Aorta (tissue), 5 donors: ENCODE results near the gene NLGN1. TPM values are rescaled to one million over a fixed set of nuclear protein-coding genes. Genes with fewer than 3 reads are reported as not detected.
"Not testable (repeated sequence)": the region's sequence is repeated elsewhere in the genome, so short reads cannot be mapped to it uniquely, and the experiment has no call there.

ENCODE experiments used
- ATAC-seq: fragments of 200-7000 bp; cut with Tn5 transposase; one replicate; pipeline ENCODE4 v1.9.1; 2022; ENCODE audit warnings: moderate library complexity; ENCODE audit not compliant: low FRiP score
- DNase-seq, 2 donors: peaks; one replicate each; pipeline ENCODE4 v3.0.0-alpha.2; 2020
- H3K27ac ChIP-seq, 2 donors: one replicate each; pipeline ENCODE4 v1.5.1; 2013; ENCODE audit warnings: low read length in 2 of 2, mild to moderate bottlenecking in 2 of 2, moderate library complexity in 2 of 2, control low read depth in 1 of 2, inconsistent platforms in 1 of 2, low read depth in 1 of 2
- H3K27me3 ChIP-seq, 2 donors: one replicate each; pipeline ENCODE4 v1.6.1; 2013; ENCODE audit warnings: control low read depth in 1 of 2, low read length in 1 of 2, mild to moderate bottlenecking in 1 of 2, moderate library complexity in 1 of 2; ENCODE audit not compliant: insufficient read depth in 2 of 2, control insufficient read depth in 1 of 2
- H3K36me3 ChIP-seq, 2 donors: one replicate each; pipeline ENCODE4 v1.6.1; 2013; ENCODE audit warnings: control low read depth in 1 of 2, low read length in 1 of 2, mild to moderate bottlenecking in 1 of 2; ENCODE audit not compliant: insufficient read depth in 2 of 2, control insufficient read depth in 1 of 2
- H3K4me1 ChIP-seq, 2 donors: one replicate each; pipeline ENCODE4 v1.6.1; 2013; ENCODE audit warnings: low read length in 2 of 2, control low read depth in 1 of 2, mild to moderate bottlenecking in 1 of 2, moderate library complexity in 1 of 2; ENCODE audit not compliant: insufficient read depth in 2 of 2, control insufficient read depth in 1 of 2
- H3K4me3 ChIP-seq, 2 donors: one replicate each; pipeline ENCODE4 v1.5.1; 2013; ENCODE audit warnings: low read length in 2 of 2, control low read depth in 1 of 2, mild to moderate bottlenecking in 1 of 2
- H3K9me3 ChIP-seq: one replicate; pipeline ENCODE4 v1.6.1; 2013; ENCODE audit warnings: mild to moderate bottlenecking, low read length; ENCODE audit not compliant: control insufficient read depth
- WGBS, 2 donors: extraction: QIAGEN DNeasy Blood & Tissue Kit; methylation state at CpG; one replicate each; pipeline ENCODE4 v1.1.7; 2013; 5-methylcytosine and 5-hydroxymethylcytosine counted together
- intact Hi-C, 2 donors: fragments of 100-400 bp; cut with DNase I; formaldehyde crosslinking; loops; one replicate each; pipeline versions ENCODE4 v1.14.2 to v1.15.0; 2022
- polyA plus RNA-seq, 2 donors: library from polyadenylated mRNA; stranded (reverse); fragments of 200-250 nt; gene quantifications; one replicate each; pipeline ENCODE4 v1.2.3, GENCODE V29; 2013
- total RNA-seq, 2 donors: library from RNA; stranded (reverse); fragmentation: NEBNext Ultra II Directional; extraction: Animal tissue kit (Norgen Biotek cat#: 25700); gene quantifications; one replicate each; pipeline ENCODE4 v1.2.1, GENCODE V29; 2021
- donor health status: healthy with polysubstance abuse.
- donor health status: Bipolar disorder and iron deficiency.
- donor health status: DM: no; HTN: no; CAD: no.
- donor health status: DM: no; HTN: no; CAD: no.
- donor health status: DM: yes; HTN: yes; CAD: no.

The NLGN1 gene
- total and polyA plus RNA-seq, 4 donors: 0.50 to 20.0 (median 8.6) TPM

GRCh38 chr3:173451561-173451960 is 54.0 kb downstream of the NLGN1 start:
- H3K36me3 ChIP-seq, H3K27ac ChIP-seq, intact Hi-C loops, H3K9me3 ChIP-seq, H3K27me3 ChIP-seq, H3K4me3 ChIP-seq, H3K4me1 ChIP-seq, ATAC-seq, DNase-seq: not testable (repeated sequence)
- WGBS, 2 donors: 96% methylated on average over 10 of the region's 10 CpGs

GRCh38 chr3:173463250-173463649 is 65.7 kb downstream of the NLGN1 start:
- H3K36me3 ChIP-seq: peaks cover 0 to 2% of the 10 kb centered on the region in 2 donors
- H3K27ac ChIP-seq: no peak overlapping the region
- DNase-seq: no peak
- H3K9me3 ChIP-seq: no peaks in the 10 kb centered on the region
- H3K4me1 ChIP-seq: no peaks in the 10 kb centered on the region
- 90 to 91% methylated on average over 3 of the region's 3 CpGs for WGBS, 2 donors
- intact Hi-C loops: no loop called here
- no peaks in the 10 kb centered on the region for H3K27me3 ChIP-seq
- no peak overlapping the region for H3K4me3 ChIP-seq
- no peak for ATAC-seq

- Histone ChIP-seq H3K27ac (no peak overlapping the region), H3K27me3 (no peaks in the 10 kb centered on the region), H3K4me3 (no peak overlapping the region), H3K36me3 (no peaks in the 10 kb centered on the region), H3K9me3 (no peaks in the 10 kb centered on the region), H3K4me1 (no peaks in the 10 kb centered on the region)
- 88 to 90% methylated on average over 1 of the region's 1 CpG for WGBS, 2 donors
- ATAC-seq (no peak), DNase-seq (no peak)
- intact Hi-C loops: no loop called here
Measured at GRCh38 chr3:173465112-173465511, 67.6 kb downstream of the NLGN1 start.

GRCh38 chr3:173465898-173466678 is 68.5 kb downstream of the NLGN1 start:
- DNase-seq (no peak), ATAC-seq (no peak)
- no peaks in the 10 kb centered on the region for H3K27me3 ChIP-seq
- H3K4me1 ChIP-seq: no peaks in the 10 kb centered on the region
- 90 to 91% methylated on average over 4 of the region's 4 CpGs for WGBS, 2 donors
- intact Hi-C loops: no loop called here
- no peak overlapping the region for H3K27ac ChIP-seq
- H3K4me3 ChIP-seq: no peak overlapping the region
- no peaks in the 10 kb centered on the region for H3K9me3 ChIP-seq
- H3K36me3 ChIP-seq: no peaks in the 10 kb centered on the region

GRCh38 chr3:173467501-173467900 is 70.0 kb downstream of the NLGN1 start:
- Histone ChIP-seq H3K36me3 (no peaks in the 10 kb centered on the region), H3K9me3 (no peaks in the 10 kb centered on the region), H3K27me3 (no peaks in the 10 kb centered on the region), H3K27ac (no peak overlapping the region), H3K4me1 (no peaks in the 10 kb centered on the region), H3K4me3 (no peak overlapping the region)
- DNase-seq (no peak), ATAC-seq (no peak)
- intact Hi-C loops: no loop called here

GRCh38 chr3:173473237-173473636 is 75.7 kb downstream of the NLGN1 start:
- intact Hi-C loops: no loop called here
- Histone ChIP-seq H3K4me1 (no peaks in the 10 kb centered on the region), H3K4me3 (no peak overlapping the region), H3K27me3 (no peaks in the 10 kb centered on the region), H3K27ac (no peak overlapping the region), H3K36me3 (no peaks in the 10 kb centered on the region), H3K9me3 (no peaks in the 10 kb centered on the region)
- 43 to 83% methylated on average over 1 of the region's 1 CpG for WGBS, 2 donors
- no peak for DNase-seq
- no peak for ATAC-seq

GRCh38 chr3:173479301-173479700 is 81.8 kb downstream of the NLGN1 start:
- intact Hi-C loops: no loop called here
- no peaks in the 10 kb centered on the region for H3K36me3 ChIP-seq
- no peaks in the 10 kb centered on the region for H3K4me1 ChIP-seq
- H3K9me3 ChIP-seq: no peaks in the 10 kb centered on the region
- H3K27me3 ChIP-seq: no peaks in the 10 kb centered on the region
- H3K4me3 ChIP-seq: no peak overlapping the region
- DNase-seq (no peak), ATAC-seq (no peak)
- 77 to 89% methylated on average over 2 of the region's 2 CpGs for WGBS, 2 donors
- H3K27ac ChIP-seq: no peak overlapping the region

GRCh38 chr3:173501931-173502489 is 104.5 kb downstream of the NLGN1 start:
- DNase-seq (no peak), ATAC-seq (no peak)
- no peaks in the 10 kb centered on the region for H3K36me3 ChIP-seq
- H3K27ac ChIP-seq: no peak overlapping the region
- intact Hi-C loops: no loop called here
- H3K9me3 ChIP-seq: no peaks in the 10 kb centered on the region
- 4 to 6% methylated on average over 1 of the region's 1 CpG for WGBS, 2 donors
- no peaks in the 10 kb centered on the region for H3K4me1 ChIP-seq
- no peaks in the 10 kb centered on the region for H3K27me3 ChIP-seq
- H3K4me3 ChIP-seq: no peak overlapping the region

GRCh38 chr3:173502983-173503568 is 105.5 kb downstream of the NLGN1 start:
- ATAC-seq: no peak
- DNase-seq: no peak
- Histone ChIP-seq H3K27ac (no peak overlapping the region), H3K27me3 (no peaks in the 10 kb centered on the region), H3K4me3 (no peak overlapping the region), H3K4me1 (no peaks in the 10 kb centered on the region), H3K9me3 (no peaks in the 10 kb centered on the region), H3K36me3 (no peaks in the 10 kb centered on the region)
- intact Hi-C loops: no loop called here
- WGBS, 2 donors: 21 to 29% methylated on average over 4 of the region's 4 CpGs
